H9 (cell line): ENCODE results near the gene LRMDA. TPM values are rescaled to one million over a fixed set of nuclear protein-coding genes. Genes with fewer than 3 reads are reported as not detected.

Source experiments
- DNase-seq: peaks from one replicate; pipeline ENCODE4 v3.0.0-alpha.2; 2017
- H2AFZ ChIP-seq: one replicate; pipeline ENCODE4 v1.6.1; 2013; ENCODE audit warnings: mild to moderate bottlenecking, low read length, control low read depth, moderate library complexity
- H2AK5ac ChIP-seq: 2 replicates; pipeline ENCODE4 v1.6.1; 2013; ENCODE audit warnings: low read length, control low read depth, mixed read lengths; ENCODE audit not compliant: insufficient read length
- H2BK120ac ChIP-seq: one replicate; pipeline ENCODE4 v1.6.1; 2013; ENCODE audit warnings: low read depth, mild to moderate bottlenecking, low read length, control low read depth, inconsistent platforms; ENCODE audit not compliant: poor library complexity, severe bottlenecking
- H2BK12ac ChIP-seq: 2 replicates; pipeline ENCODE4 v1.6.1; 2013; ENCODE audit warnings: low read length, control low read depth, mixed read lengths, low read depth; ENCODE audit not compliant: insufficient read length
- H2BK15ac ChIP-seq: 2 replicates; pipeline ENCODE4 v1.6.1; 2013; ENCODE audit warnings: low read depth, low read length, control low read depth
- H2BK20ac ChIP-seq: one replicate; pipeline ENCODE4 v1.6.1; 2013; ENCODE audit warnings: low read depth, mild to moderate bottlenecking, low read length, control low read depth, inconsistent platforms; ENCODE audit not compliant: poor library complexity, severe bottlenecking
- H2BK5ac ChIP-seq: 2 replicates; pipeline ENCODE4 v1.6.1; 2013; ENCODE audit warnings: low read length, control low read depth, mixed read lengths; ENCODE audit not compliant: insufficient read length
- H3K14ac ChIP-seq: 2 replicates; pipeline ENCODE4 v1.6.1; 2013; ENCODE audit warnings: low read length, control low read depth; ENCODE audit not compliant: insufficient read depth
- H3K18ac ChIP-seq: 2 replicates; pipeline ENCODE4 v1.6.1; 2013; ENCODE audit warnings: low read depth, mild to moderate bottlenecking, mixed read lengths, low read length, control low read depth; ENCODE audit not compliant: insufficient read length
- H3K23ac ChIP-seq: 2 replicates; pipeline ENCODE4 v1.6.1; 2013; ENCODE audit warnings: low read length, control low read depth, mixed read lengths, low read depth; ENCODE audit not compliant: insufficient read length
- H3K23me2 ChIP-seq: 2 replicates; pipeline ENCODE4 v1.6.1; 2013; ENCODE audit warnings: low read depth, mild to moderate bottlenecking, mixed read lengths, low read length, control low read depth; ENCODE audit not compliant: insufficient read length, poor library complexity, severe bottlenecking
- H3K27ac ChIP-seq: 2 replicates; pipeline ENCODE4 v1.5.1; 2013; ENCODE audit warnings: low read length, control low read depth, mixed read lengths, low read depth; ENCODE audit not compliant: insufficient read length
- H3K27me3 ChIP-seq: 2 replicates; pipeline ENCODE4 v1.6.1; 2013; ENCODE audit warnings: low read length, control low read depth, inconsistent platforms; ENCODE audit not compliant: insufficient read depth
- H3K4ac ChIP-seq: 2 replicates; pipeline ENCODE4 v1.6.1; 2013; ENCODE audit warnings: low read depth, mild to moderate bottlenecking, control low read depth, inconsistent platforms, low read length, moderate library complexity
- H3K4me1 ChIP-seq: 2 replicates; pipeline ENCODE4 v1.6.1; 2013; ENCODE audit warnings: low read length, control low read depth, inconsistent platforms; ENCODE audit not compliant: insufficient read depth
- H3K4me2 ChIP-seq: 2 replicates; pipeline ENCODE4 v1.6.1; 2013; ENCODE audit warnings: low read length, control low read depth, mixed read lengths; ENCODE audit not compliant: insufficient read length, insufficient read depth
- H3K56ac ChIP-seq: 2 replicates; pipeline ENCODE4 v1.6.1; 2013; ENCODE audit warnings: low read depth, mild to moderate bottlenecking, mixed read lengths, low read length, control low read depth; ENCODE audit not compliant: insufficient read length
- H3K79me1 ChIP-seq: 2 replicates; pipeline ENCODE4 v1.6.1; 2013; ENCODE audit warnings: low read depth, mild to moderate bottlenecking, moderate library complexity, low read length, control low read depth, inconsistent platforms; ENCODE audit not compliant: insufficient read depth, poor library complexity, severe bottlenecking
- H3K79me2 ChIP-seq: 2 replicates; pipeline ENCODE4 v1.6.1; 2013; ENCODE audit warnings: low read length, control low read depth, inconsistent platforms; ENCODE audit not compliant: insufficient read depth
- H3K9ac ChIP-seq: 2 replicates; pipeline ENCODE4 v1.6.1; 2013; ENCODE audit warnings: low read length, control low read depth, mixed read lengths; ENCODE audit not compliant: insufficient read length; ENCODE audit errors: extremely low read depth
- H3K9me3 ChIP-seq: one replicate; pipeline ENCODE4 v1.6.1; 2013; ENCODE audit warnings: low read depth, low read length, inconsistent platforms; ENCODE audit not compliant: control insufficient read depth
- H3T11ph ChIP-seq: one replicate; pipeline ENCODE4 v1.6.1; 2013; ENCODE audit warnings: mild to moderate bottlenecking, low read length, control low read depth, inconsistent platforms
- H4K20me1 ChIP-seq: one replicate; pipeline ENCODE4 v1.6.1; 2013; ENCODE audit not compliant: control insufficient read depth, insufficient read length, insufficient read depth
- H4K5ac ChIP-seq: 2 replicates; pipeline ENCODE4 v1.6.1; 2013; ENCODE audit warnings: low read depth, mild to moderate bottlenecking, mixed read lengths, low read length, control low read depth; ENCODE audit not compliant: insufficient read length
- H4K8ac ChIP-seq: replicated peaks from 2 replicates; pipeline ENCODE4 v1.6.1; 2013; ENCODE audit warnings: low read length, control low read depth, mixed read lengths, low read depth; ENCODE audit not compliant: insufficient read length
- H4K91ac ChIP-seq: 2 replicates; pipeline ENCODE4 v1.6.1; 2013; ENCODE audit warnings: low read depth, mild to moderate bottlenecking, moderate library complexity, mixed read lengths, low read length, control low read depth; ENCODE audit not compliant: insufficient read length
- H3K27ac Mint-ChIP-seq, 3 experiments: 2 replicates in 2 of 3; 3 replicates in 1 of 3; pipeline ENCODE4 v1.8.0; 2020 to 2021; ENCODE audit warnings: mixed read lengths in 3 of 3, mild to moderate bottlenecking in 1 of 3, moderate library complexity in 1 of 3
- H3K27me3 Mint-ChIP-seq: 2 replicates; pipeline ENCODE4 v1.8.0; 2021; ENCODE audit warnings: low read depth, mild to moderate bottlenecking, moderate library complexity, mixed read lengths
- H3K36me3 Mint-ChIP-seq, 3 experiments: 2 replicates in 2 of 3; 3 replicates in 1 of 3; pipeline ENCODE4 v1.8.0; 2020 to 2021; ENCODE audit warnings: low read depth in 3 of 3, mixed read lengths in 3 of 3; ENCODE audit not compliant: insufficient read depth in 1 of 3
- H3K4me1 Mint-ChIP-seq, 2 experiments: 2 replicates each; pipeline ENCODE4 v1.8.0; 2020; ENCODE audit warnings: mixed read lengths in 2 of 2
- H3K4me3 Mint-ChIP-seq, 2 experiments: 2 replicates in 1 of 2; 3 replicates in 1 of 2; pipeline ENCODE4 v1.8.0; 2020 to 2021; ENCODE audit warnings: mild to moderate bottlenecking in 2 of 2, mixed read lengths in 2 of 2, moderate library complexity in 1 of 2
- H3K9me3 Mint-ChIP-seq, 2 experiments: 2 replicates in 1 of 2; 3 replicates in 1 of 2; pipeline ENCODE4 v1.8.0; 2020; ENCODE audit warnings: mild to moderate bottlenecking in 2 of 2, mixed read lengths in 2 of 2, moderate library complexity in 1 of 2
- WGBS: extraction: QIAGEN DNeasy Blood & Tissue Kit; methylation state at CpG from one replicate; pipeline ENCODE4 v1.1.7; 2013; ENCODE audit warnings: missing lambda C conversion rate, low lambda C conversion rate, mixed read lengths; ENCODE audit not compliant: insufficient read length; ENCODE audit errors: extremely low coverage; 5-methylcytosine and 5-hydroxymethylcytosine counted together
- total RNA-seq: library from RNA; stranded (reverse); gene quantifications from 2 replicates; pipeline ENCODE4 v1.2.1, GENCODE V29; 2021
- TF ChIP-seq, protein P1 (sequence below): fragments of 200-600 bp; sonication (generic); conservative IDR thresholded peaks from 3 replicates; pipeline ENCODE4 v1.8.0; 2021; ENCODE audit warnings: antibody characterized with exemption, mild to moderate bottlenecking

LRMDA gene
- total RNA-seq, 1 experiment from 2014 or later: 1.8 TPM

- Histone ChIP-seq H3K27ac (no peak overlapping the region), H4K91ac (no peak overlapping the region), H3K4ac (no peak overlapping the region), H3K14ac (no peak overlapping the region), H4K5ac (no peak overlapping the region), H4K20me1 (no peaks in the 10 kb centered on the region), H2BK12ac (no peak overlapping the region), H2BK15ac (no peak overlapping the region), H3K9ac (no peak overlapping the region), H3K79me1 (no peaks in the 10 kb centered on the region), H3K23ac (no peak overlapping the region), H2AK5ac (no peak overlapping the region), H3T11ph (no peak overlapping the region), H2AFZ (no peak overlapping the region), H2BK5ac (no peak overlapping the region), H3K79me2 (no peaks in the 10 kb centered on the region), H2BK120ac (no peak overlapping the region), H3K23me2 (no peaks in the 10 kb centered on the region), H3K18ac (no peak overlapping the region), H3K4me1 (no peaks in the 10 kb centered on the region), H3K27me3 (no peaks in the 10 kb centered on the region), H4K8ac (no peak overlapping the region), H3K9me3 (no peaks in the 10 kb centered on the region), H3K56ac (no peak overlapping the region), H2BK20ac (no peak overlapping the region), H3K4me2 (no peak overlapping the region)
- TF ChIP-seq, protein P1, sequence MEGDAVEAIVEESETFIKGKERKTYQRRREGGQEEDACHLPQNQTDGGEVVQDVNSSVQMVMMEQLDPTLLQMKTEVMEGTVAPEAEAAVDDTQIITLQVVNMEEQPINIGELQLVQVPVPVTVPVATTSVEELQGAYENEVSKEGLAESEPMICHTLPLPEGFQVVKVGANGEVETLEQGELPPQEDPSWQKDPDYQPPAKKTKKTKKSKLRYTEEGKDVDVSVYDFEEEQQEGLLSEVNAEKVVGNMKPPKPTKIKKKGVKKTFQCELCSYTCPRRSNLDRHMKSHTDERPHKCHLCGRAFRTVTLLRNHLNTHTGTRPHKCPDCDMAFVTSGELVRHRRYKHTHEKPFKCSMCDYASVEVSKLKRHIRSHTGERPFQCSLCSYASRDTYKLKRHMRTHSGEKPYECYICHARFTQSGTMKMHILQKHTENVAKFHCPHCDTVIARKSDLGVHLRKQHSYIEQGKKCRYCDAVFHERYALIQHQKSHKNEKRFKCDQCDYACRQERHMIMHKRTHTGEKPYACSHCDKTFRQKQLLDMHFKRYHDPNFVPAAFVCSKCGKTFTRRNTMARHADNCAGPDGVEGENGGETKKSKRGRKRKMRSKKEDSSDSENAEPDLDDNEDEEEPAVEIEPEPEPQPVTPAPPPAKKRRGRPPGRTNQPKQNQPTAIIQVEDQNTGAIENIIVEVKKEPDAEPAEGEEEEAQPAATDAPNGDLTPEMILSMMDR: no peak
- H3K4me1 Mint-ChIP-seq: peaks cover 5 to 11% of the 10 kb centered on the region in 2 experiments
- no peak overlapping the region for H3K27ac Mint-ChIP-seq
- H3K27me3 Mint-ChIP-seq: no peaks in the 10 kb centered on the region
- peaks cover 3 to 8% (median 6%) of the 10 kb centered on the region in 3 experiments; a peak in 5 of 7 replicates for H3K36me3 Mint-ChIP-seq
- WGBS: no CpG with 5 or more reads among the region's 7 CpGs
- H3K4me3 Mint-ChIP-seq: no peak overlapping the region; a peak in 1 of 5 replicates
- DNase-seq: no peak
- H3K9me3 Mint-ChIP-seq: peaks cover 11 to 14% of the 10 kb centered on the region in 2 experiments
These were observed 116.2 kb downstream of the LRMDA start for GRCh38 chr10:75547391-75548298.
